GM15510 (cell line): ENCODE data around the gene ABHD17C.

Experiments used
- POLR2A ChIP-seq: IDR thresholded peaks from 3 replicates; pipeline ENCODE4 v1.6.1; 2011; ENCODE audit warnings: borderline replicate concordance; ENCODE audit not compliant: insufficient read length; ENCODE audit errors: extremely low read depth

Gene ABHD17C

DNA sequence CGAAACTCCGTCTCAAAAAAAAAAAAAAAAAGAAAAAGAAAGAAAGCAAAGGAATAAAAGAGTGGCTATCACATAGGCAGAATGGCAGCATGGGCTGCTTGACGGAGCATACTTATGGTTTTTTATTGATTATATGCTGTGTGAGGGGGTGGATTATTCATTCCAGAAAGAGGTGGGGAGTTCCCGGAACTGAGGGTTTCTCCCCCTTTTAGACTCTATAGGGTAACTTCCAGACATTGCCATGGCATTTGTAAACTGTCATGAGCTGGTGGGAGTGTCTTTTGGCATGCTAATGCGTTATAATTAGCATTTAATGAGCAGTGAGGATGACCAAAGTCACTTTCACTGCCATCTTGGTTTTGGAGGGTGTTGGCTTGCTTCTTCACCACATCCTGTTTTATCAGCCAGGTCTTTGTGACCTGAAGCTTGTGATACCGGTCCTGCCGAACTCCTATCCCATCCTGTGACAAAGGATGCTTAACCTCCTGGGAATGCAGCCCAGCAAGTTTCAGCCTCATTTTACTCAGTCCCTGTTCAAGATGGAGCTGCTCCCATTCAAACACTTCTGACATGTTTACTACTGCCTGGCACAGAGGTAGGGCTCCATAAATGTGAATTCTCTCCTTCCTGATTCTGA is 15.8 kb upstream of the ABHD17C start:
- no peak for TF ChIP-seq POLR2A

DNA sequence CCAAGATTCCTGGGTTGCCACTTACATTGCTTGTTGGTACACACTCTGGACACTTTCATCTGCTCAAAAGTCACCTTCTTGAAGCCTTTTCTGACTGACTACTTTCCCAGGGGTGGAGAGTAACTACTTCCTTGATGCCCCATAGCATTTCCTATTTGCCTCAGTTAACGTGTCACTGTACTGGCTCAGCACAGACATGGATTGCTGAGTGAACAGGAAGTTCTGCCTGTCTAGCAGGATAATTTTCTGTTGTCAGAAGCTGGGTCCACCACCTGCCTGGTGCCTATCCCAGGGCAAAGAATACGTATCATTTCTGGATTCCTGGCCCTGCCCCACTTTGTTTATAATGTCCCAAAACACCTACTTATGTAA is 15.3 kb upstream of the ABHD17C start:
- no peak for TF ChIP-seq POLR2A

DNA sequence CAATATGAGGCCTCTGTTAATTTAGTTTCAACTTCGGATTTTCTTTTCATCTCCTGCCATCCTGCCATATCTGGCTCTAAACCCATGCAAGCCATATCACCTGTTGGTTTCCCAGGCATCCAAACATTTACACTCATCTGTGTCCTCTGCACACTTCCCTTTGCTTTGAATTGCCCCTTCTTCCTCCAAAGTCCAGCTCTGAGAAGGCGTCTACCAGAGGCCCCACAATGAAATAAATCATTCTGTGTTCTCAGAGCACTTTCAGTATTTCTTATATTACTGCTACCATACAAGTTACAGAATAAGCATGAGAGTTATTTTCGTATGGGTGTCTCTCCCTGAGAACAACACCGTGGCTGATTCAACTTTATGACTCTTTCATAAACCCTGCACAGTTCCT is 12.9 kb upstream of the ABHD17C start:
- TF ChIP-seq POLR2A, result no peak

GRCh38 chr15:80684697-80685096 is 10.4 kb upstream of the ABHD17C start:
- TF ChIP-seq POLR2A, result no peak

- no peak for TF ChIP-seq POLR2A
These were observed 9.5 kb upstream of the ABHD17C start for GRCh38 chr15:80685628-80686027.

- TF ChIP-seq POLR2A, result no peak
These were observed 5.8 kb upstream of the ABHD17C start for GRCh38 chr15:80689294-80689693.

DNA sequence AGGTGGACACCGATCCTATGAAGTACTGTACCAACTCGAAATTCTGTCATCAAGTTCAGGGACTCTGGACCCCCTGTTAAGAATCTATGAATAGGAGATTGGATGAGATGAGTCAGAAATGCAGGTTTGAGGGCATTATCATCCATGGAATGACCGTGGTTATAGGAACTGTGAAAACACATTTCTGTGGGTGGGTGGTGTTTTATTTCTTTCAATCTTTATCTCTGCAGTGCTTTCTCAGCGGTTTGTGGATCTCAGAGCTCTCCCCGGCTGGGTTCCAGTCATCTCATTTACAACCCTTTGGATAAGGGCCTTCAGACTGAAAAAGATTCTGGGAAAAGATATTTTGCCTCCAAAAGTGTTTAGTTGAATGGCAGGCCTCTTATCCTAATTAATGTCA is 5.4 kb upstream of the ABHD17C start:
- no peak for TF ChIP-seq POLR2A

DNA sequence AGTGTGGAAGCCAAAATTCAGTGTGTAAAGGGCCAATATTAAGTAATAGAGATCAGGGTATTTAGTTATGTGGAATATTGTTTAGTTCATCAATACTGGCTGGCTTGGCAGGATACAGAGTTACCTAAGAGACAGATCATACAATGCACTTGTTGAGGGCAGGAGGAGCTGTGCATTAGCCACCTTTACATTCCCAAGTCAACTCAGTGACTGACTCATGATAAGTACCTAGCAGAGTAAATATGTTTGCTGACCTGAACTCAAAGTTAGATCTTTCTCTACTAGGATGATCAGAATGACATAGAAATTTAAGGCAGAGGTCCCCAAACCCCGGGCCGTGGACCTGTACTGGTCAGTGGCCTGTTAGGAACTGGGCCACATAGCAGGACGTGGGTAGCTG is 3.5 kb upstream of the ABHD17C start:
- TF ChIP-seq POLR2A, result no peak

- TF ChIP-seq POLR2A, result no peak
These were observed 1.2 kb upstream of the ABHD17C start for GRCh38 chr15:80693682-80694610.

DNA sequence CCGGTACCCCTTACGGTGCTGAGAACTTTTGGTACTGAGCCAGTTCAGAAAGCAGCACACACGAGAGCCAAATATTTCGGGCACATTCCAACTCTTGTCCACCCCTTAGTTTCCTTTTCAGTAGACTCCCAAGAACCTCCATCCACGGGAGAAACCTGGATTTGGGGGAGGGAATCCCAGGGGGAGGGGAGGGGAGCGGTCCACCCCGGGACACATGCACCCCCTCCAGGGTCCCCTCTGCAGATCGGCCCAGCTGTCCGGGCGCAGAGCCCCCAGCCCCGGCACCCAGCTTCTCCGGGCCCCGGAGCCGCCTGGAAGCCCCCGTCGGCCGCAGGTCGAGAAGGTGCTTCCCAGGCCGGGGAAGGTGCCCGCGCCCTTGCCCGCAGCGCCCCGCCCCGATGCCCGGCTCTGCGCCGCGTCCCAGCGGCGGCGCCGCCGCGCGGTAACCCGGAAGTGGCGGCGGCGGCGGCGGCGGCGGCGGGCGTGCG is 455 bp upstream of the ABHD17C start:
- TF ChIP-seq POLR2A, result no peak

- no peak for TF ChIP-seq POLR2A
These were observed 976 bp downstream of the ABHD17C start for GRCh38 chr15:80695911-80696661.

GRCh38 chr15:80697075-80697685 is 2.1 kb downstream of the ABHD17C start:
- no peak for TF ChIP-seq POLR2A

DNA sequence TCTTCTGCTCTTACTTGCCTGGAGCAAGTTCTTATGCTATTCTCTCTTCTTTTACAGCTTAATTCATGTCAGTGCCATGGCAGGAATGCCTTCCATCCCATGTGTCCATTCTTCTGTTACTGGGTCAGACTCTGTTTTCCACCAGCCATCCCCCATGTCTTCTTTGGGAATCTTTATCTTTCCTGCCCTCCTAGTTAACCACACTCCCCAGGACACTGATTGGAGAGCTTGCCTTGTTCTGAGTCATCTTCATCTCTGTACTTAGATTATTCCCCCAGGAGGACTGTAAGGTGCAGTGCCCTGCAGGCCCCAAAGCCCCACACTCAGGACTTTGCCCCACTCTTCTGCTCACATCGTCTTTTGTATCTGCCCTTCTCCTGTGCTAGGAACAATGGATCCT is 3.6 kb downstream of the ABHD17C start:
- no peak for TF ChIP-seq POLR2A

DNA sequence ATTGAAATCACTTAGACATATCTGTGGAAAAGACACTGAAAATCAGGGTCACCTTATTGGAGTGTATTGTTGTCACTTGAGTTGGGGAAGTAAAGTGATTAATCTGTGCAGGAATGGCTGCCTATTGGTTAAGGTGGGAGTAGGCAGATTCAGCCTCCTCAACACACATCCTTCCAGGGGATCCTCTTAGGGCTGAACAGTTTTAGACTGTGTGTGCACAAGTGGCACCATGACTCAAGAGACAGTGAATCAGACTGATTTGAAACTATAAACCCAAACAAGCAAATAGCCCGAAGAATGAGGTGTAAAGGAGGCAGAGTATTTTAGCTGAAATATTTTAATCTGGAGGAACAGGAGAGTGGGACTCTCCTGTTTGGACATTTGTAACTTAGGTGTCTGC is 4.9 kb downstream of the ABHD17C start:
- no peak for TF ChIP-seq POLR2A
